ENCODE measurements around the gene SPI1.
"Not testable (repeated sequence)": the region's sequence is repeated elsewhere in the genome, so short reads cannot be mapped to it uniquely, and the experiment has no call there.

Gene SPI1

GRCh38 chr11:47317064-47317828 lies 61.1 kb downstream of the SPI1 start:
- H3K4me3 ChIP-seq (ENCODE audit: low read length): no peak overlapping the region
- no peaks in the 10 kb centered on the region for H3K4me1 ChIP-seq (ENCODE audit: control insufficient read depth, low read depth, low read length)
- no peak overlapping the region for H3K27ac ChIP-seq (ENCODE audit: low read length)
- H3K27me3 ChIP-seq (ENCODE audit: control insufficient read depth, insufficient read depth, low read length): no peaks in the 10 kb centered on the region
- peaks cover 31% of the 10 kb centered on the region for H3K36me3 ChIP-seq (ENCODE audit: control insufficient read depth, low read depth, low read length)
- H3K9ac ChIP-seq (ENCODE audit: low read length): no peak overlapping the region
- no peaks in the 10 kb centered on the region for H3K9me3 ChIP-seq (ENCODE audit: control insufficient read depth, low read depth, low read length)

- H3K27me3 ChIP-seq (ENCODE audit: control insufficient read depth, insufficient read depth, low read length); H3K9me3 ChIP-seq (ENCODE audit: control insufficient read depth, low read depth, low read length); H3K27ac ChIP-seq (ENCODE audit: low read length); H3K9ac ChIP-seq (ENCODE audit: low read length); H3K4me3 ChIP-seq (ENCODE audit: low read length); H3K4me1 ChIP-seq (ENCODE audit: control insufficient read depth, low read depth, low read length): not testable (repeated sequence)
- H3K36me3 ChIP-seq (ENCODE audit: control insufficient read depth, low read depth, low read length): peaks cover 30% of the 10 kb centered on the region
Observed at GRCh38 chr11:47316501-47316900, 61.8 kb downstream of the SPI1 start.

GRCh38 chr11:47314992-47315391 lies 63.4 kb downstream of the SPI1 start:
- H3K9ac ChIP-seq (ENCODE audit: low read length): no peak overlapping the region
- no peak overlapping the region for H3K4me3 ChIP-seq (ENCODE audit: low read length)
- no peaks in the 10 kb centered on the region for H3K9me3 ChIP-seq (ENCODE audit: control insufficient read depth, low read depth, low read length)
- no peaks in the 10 kb centered on the region for H3K4me1 ChIP-seq (ENCODE audit: control insufficient read depth, low read depth, low read length)
- no peaks in the 10 kb centered on the region for H3K27me3 ChIP-seq (ENCODE audit: control insufficient read depth, insufficient read depth, low read length)
- peaks cover 35% of the 10 kb centered on the region for H3K36me3 ChIP-seq (ENCODE audit: control insufficient read depth, low read depth, low read length)
- no peak overlapping the region for H3K27ac ChIP-seq (ENCODE audit: low read length)

GRCh38 chr11:47308050-47308823 lies 70.1 kb downstream of the SPI1 start:
- no peaks in the 10 kb centered on the region for H3K4me1 ChIP-seq (ENCODE audit: control insufficient read depth, low read depth, low read length)
- no peaks in the 10 kb centered on the region for H3K9me3 ChIP-seq (ENCODE audit: control insufficient read depth, low read depth, low read length)
- no peak overlapping the region for H3K27ac ChIP-seq (ENCODE audit: low read length)
- H3K9ac ChIP-seq (ENCODE audit: low read length): no peak overlapping the region
- H3K4me3 ChIP-seq (ENCODE audit: low read length): no peak overlapping the region
- H3K27me3 ChIP-seq (ENCODE audit: control insufficient read depth, insufficient read depth, low read length): no peaks in the 10 kb centered on the region
- peaks cover 37% of the 10 kb centered on the region for H3K36me3 ChIP-seq (ENCODE audit: control insufficient read depth, low read depth, low read length)

- H3K9ac ChIP-seq (ENCODE audit: low read length): no peak overlapping the region
- no peaks in the 10 kb centered on the region for H3K4me1 ChIP-seq (ENCODE audit: control insufficient read depth, low read depth, low read length)
- H3K27ac ChIP-seq (ENCODE audit: low read length): no peak overlapping the region
- H3K4me3 ChIP-seq (ENCODE audit: low read length): no peak overlapping the region
- H3K36me3 ChIP-seq (ENCODE audit: control insufficient read depth, low read depth, low read length): peaks cover 36% of the 10 kb centered on the region
- H3K9me3 ChIP-seq (ENCODE audit: control insufficient read depth, low read depth, low read length): no peaks in the 10 kb centered on the region
- no peaks in the 10 kb centered on the region for H3K27me3 ChIP-seq (ENCODE audit: control insufficient read depth, insufficient read depth, low read length)
Observed at GRCh38 chr11:47306484-47306844, 71.9 kb downstream of the SPI1 start.

GRCh38 chr11:47305734-47306483 lies 72.4 kb downstream of the SPI1 start:
- no peak overlapping the region for H3K9ac ChIP-seq (ENCODE audit: low read length)

More at GRCh38 chr11:47305734-47306483, 72.4 kb downstream of the SPI1 start:
- H3K27me3 ChIP-seq (ENCODE audit: control insufficient read depth, insufficient read depth, low read length): no peaks in the 10 kb centered on the region
- peaks cover 30% of the 10 kb centered on the region for H3K36me3 ChIP-seq (ENCODE audit: control insufficient read depth, low read depth, low read length)
- H3K4me3 ChIP-seq (ENCODE audit: low read length): no peak overlapping the region
- no peaks in the 10 kb centered on the region for H3K9me3 ChIP-seq (ENCODE audit: control insufficient read depth, low read depth, low read length)
- H3K4me1 ChIP-seq (ENCODE audit: control insufficient read depth, low read depth, low read length): no peaks in the 10 kb centered on the region
- H3K27ac ChIP-seq (ENCODE audit: low read length): no peak overlapping the region
